Measurements from ENCODE around the gene SCP2D1.

DNA sequence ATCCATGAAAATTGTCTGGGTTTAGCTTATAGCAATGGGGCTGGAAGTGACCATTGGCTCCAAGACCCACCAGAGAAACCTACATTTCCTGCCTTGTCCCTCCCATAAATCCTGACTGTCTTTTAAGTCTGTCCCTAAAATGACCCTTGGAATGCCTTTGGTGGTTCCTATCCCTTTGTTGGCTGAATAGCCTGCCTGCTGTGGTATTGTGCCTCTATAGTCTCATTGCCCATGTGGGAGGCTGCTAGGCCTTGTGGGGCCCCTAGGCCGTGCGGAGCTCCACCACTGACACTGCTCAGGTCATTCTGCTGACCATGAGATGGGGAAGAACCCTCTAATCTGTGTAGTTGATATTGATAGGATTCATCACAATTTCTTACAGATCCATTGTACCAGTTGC lies 43.3 kb downstream of the SCP2D1 start:
- TF ChIP-seq, protein P1, sequence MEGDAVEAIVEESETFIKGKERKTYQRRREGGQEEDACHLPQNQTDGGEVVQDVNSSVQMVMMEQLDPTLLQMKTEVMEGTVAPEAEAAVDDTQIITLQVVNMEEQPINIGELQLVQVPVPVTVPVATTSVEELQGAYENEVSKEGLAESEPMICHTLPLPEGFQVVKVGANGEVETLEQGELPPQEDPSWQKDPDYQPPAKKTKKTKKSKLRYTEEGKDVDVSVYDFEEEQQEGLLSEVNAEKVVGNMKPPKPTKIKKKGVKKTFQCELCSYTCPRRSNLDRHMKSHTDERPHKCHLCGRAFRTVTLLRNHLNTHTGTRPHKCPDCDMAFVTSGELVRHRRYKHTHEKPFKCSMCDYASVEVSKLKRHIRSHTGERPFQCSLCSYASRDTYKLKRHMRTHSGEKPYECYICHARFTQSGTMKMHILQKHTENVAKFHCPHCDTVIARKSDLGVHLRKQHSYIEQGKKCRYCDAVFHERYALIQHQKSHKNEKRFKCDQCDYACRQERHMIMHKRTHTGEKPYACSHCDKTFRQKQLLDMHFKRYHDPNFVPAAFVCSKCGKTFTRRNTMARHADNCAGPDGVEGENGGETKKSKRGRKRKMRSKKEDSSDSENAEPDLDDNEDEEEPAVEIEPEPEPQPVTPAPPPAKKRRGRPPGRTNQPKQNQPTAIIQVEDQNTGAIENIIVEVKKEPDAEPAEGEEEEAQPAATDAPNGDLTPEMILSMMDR (IDR thresholded peaks at IDR 0.05 in 2 of 3, conservative IDR thresholded peaks at IDR 0.05 in 1 of 3; ENCODE audit: borderline replicate concordance in 1 of 3, insufficient read depth in 1 of 3, low read depth in 2 of 3, low read length in 2 of 3) = no peak
- TF ChIP-seq SP1 (IDR thresholded peaks at IDR 0.05; ENCODE audit: low read depth) (no peak), EZH2 (IDR thresholded peaks at IDR 0.05) (no peak), SIN3A (IDR thresholded peaks at IDR 0.05; ENCODE audit: low read depth) (no peak), CBX3 (IDR thresholded peaks at IDR 0.05; ENCODE audit: low read depth) (no peak), JUND (IDR thresholded peaks at IDR 0.05) (no peak), YY1 (IDR thresholded peaks at IDR 0.05; ENCODE audit: extremely low read depth, insufficient replicate concordance, low read depth, low read length) (no peak), POLR2AphosphoS5 (IDR thresholded peaks at IDR 0.05; ENCODE audit: low read depth, low read length) (no peak), POLR2A (IDR thresholded peaks at IDR 0.05; ENCODE audit: borderline replicate concordance, extremely low read depth, insufficient read depth, insufficient read length) (no peak), TCF7L2 (IDR thresholded peaks at IDR 0.05; ENCODE audit: borderline replicate concordance, extremely low read depth, insufficient read depth, insufficient read length) (no peak), RAD21 (IDR thresholded peaks at IDR 0.05; ENCODE audit: low read depth) (no peak)
- TF ChIP-seq, protein P2, sequence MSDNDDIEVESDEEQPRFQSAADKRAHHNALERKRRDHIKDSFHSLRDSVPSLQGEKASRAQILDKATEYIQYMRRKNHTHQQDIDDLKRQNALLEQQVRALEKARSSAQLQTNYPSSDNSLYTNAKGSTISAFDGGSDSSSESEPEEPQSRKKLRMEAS (IDR thresholded peaks at IDR 0.05) = no peak
- TF ChIP-seq, protein P3, sequence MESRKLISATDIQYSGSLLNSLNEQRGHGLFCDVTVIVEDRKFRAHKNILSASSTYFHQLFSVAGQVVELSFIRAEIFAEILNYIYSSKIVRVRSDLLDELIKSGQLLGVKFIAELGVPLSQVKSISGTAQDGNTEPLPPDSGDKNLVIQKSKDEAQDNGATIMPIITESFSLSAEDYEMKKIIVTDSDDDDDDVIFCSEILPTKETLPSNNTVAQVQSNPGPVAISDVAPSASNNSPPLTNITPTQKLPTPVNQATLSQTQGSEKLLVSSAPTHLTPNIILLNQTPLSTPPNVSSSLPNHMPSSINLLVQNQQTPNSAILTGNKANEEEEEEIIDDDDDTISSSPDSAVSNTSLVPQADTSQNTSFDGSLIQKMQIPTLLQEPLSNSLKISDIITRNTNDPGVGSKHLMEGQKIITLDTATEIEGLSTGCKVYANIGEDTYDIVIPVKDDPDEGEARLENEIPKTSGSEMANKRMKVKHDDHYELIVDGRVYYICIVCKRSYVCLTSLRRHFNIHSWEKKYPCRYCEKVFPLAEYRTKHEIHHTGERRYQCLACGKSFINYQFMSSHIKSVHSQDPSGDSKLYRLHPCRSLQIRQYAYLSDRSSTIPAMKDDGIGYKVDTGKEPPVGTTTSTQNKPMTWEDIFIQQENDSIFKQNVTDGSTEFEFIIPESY (IDR thresholded peaks at IDR 0.05; ENCODE audit: extremely low read depth, insufficient replicate concordance, low read length) = no peak
